Urinary bladder (tissue), 4 donors: ENCODE measurements around the gene CAPZB. TPM values are rescaled to one million over a fixed set of nuclear protein-coding genes. Genes with fewer than 3 reads are reported as not detected.

Experiments used
- DNase-seq: peaks from one replicate; pipeline ENCODE4 v3.0.0-alpha.2; 2015; ENCODE audit errors: extremely low spot score
- H3K27ac ChIP-seq: one replicate; pipeline ENCODE4 v1.5.1; 2013; ENCODE audit warnings: low read depth, mild to moderate bottlenecking, moderate library complexity
- H3K36me3 ChIP-seq: one replicate; pipeline ENCODE4 v1.6.1; 2013; ENCODE audit warnings: mild to moderate bottlenecking, moderate library complexity; ENCODE audit not compliant: insufficient read depth
- H3K4me1 ChIP-seq: one replicate; pipeline ENCODE4 v1.6.1; 2013; ENCODE audit warnings: mild to moderate bottlenecking, moderate library complexity; ENCODE audit not compliant: insufficient read depth
- H3K4me3 ChIP-seq: one replicate; pipeline ENCODE4 v1.5.1; 2013; ENCODE audit warnings: low read depth, low read length
- WGBS: extraction: QIAGEN DNeasy Blood & Tissue Kit; methylation state at CpG from one replicate; pipeline ENCODE4 v1.1.7; 2013; 5-methylcytosine and 5-hydroxymethylcytosine counted together
- polyA plus RNA-seq: library from polyadenylated mRNA; stranded (reverse); fragments of 200-250 nt; gene quantifications from one replicate; pipeline ENCODE4 v1.2.3, GENCODE V29; 2013
- total RNA-seq: library from RNA; depleted of rRNA; stranded (reverse); fragments of >200 nt; gene quantifications from one replicate; pipeline ENCODE4 v1.2.3, GENCODE V29; 2014
- donor health status: healthy with polysubstance abuse.
- donor health status: healthy.

Gene CAPZB
- total and polyA plus RNA-seq, 2 donors: 77.1 to 372 TPM

- 69% methylated on average over 7 of the region's 7 CpGs for WGBS
- no peak overlapping the region for H3K4me3 ChIP-seq
- no peaks in the 10 kb centered on the region for H3K36me3 ChIP-seq
- H3K27ac ChIP-seq: no peak overlapping the region
- no peak for DNase-seq
- no peaks in the 10 kb centered on the region for H3K4me1 ChIP-seq
Observed at GRCh38 chr1:19402031-19402813, 83.1 kb downstream of the CAPZB start.

GRCh38 chr1:19401535-19401889 lies 83.8 kb downstream of the CAPZB start:
- Histone ChIP-seq H3K4me1 (no peaks in the 10 kb centered on the region), H3K36me3 (no peaks in the 10 kb centered on the region), H3K27ac (peak overlapping the region; percentile 23), H3K4me3 (no peak overlapping the region)
- DNase-seq: no peak
- WGBS: 42% methylated on average over 3 of the region's 3 CpGs

GRCh38 chr1:19400875-19401534 lies 84.3 kb downstream of the CAPZB start:
- 56% methylated on average over 7 of the region's 7 CpGs for WGBS
- Histone ChIP-seq H3K4me3 (no peak overlapping the region), H3K4me1 (no peaks in the 10 kb centered on the region), H3K36me3 (no peaks in the 10 kb centered on the region), H3K27ac (no peak overlapping the region)
- no peak for DNase-seq

GRCh38 chr1:19400192-19400611 lies 85.1 kb downstream of the CAPZB start:
- no peak for DNase-seq
- whole genome bisulfite sequencing: 61% methylated on average over 11 of the region's 11 CpGs
- Histone ChIP-seq H3K4me1 (no peaks in the 10 kb centered on the region), H3K4me3 (no peak overlapping the region), H3K27ac (no peak overlapping the region), H3K36me3 (no peaks in the 10 kb centered on the region)

GRCh38 chr1:19398309-19398760 lies 87.0 kb downstream of the CAPZB start:
- WGBS: 50% methylated on average over 9 of the region's 9 CpGs
- H3K4me1 ChIP-seq: no peaks in the 10 kb centered on the region
- no peak for DNase-seq
- H3K36me3 ChIP-seq: no peaks in the 10 kb centered on the region
- H3K4me3 ChIP-seq: no peak overlapping the region
- peak overlapping the region; percentile 51 for H3K27ac ChIP-seq

GRCh38 chr1:19397217-19397945 lies 88.0 kb downstream of the CAPZB start:
- Histone ChIP-seq H3K36me3 (no peaks in the 10 kb centered on the region), H3K27ac (no peak overlapping the region), H3K4me1 (no peaks in the 10 kb centered on the region), H3K4me3 (no peak overlapping the region)
- no peak for DNase-seq
- 89% methylated on average over 13 of the region's 13 CpGs for WGBS

GRCh38 chr1:19396280-19396679 lies 89.1 kb downstream of the CAPZB start:
- H3K4me1 ChIP-seq: no peaks in the 10 kb centered on the region
- H3K36me3 ChIP-seq: no peaks in the 10 kb centered on the region
- no peak overlapping the region for H3K27ac ChIP-seq
- no peak overlapping the region for H3K4me3 ChIP-seq
- WGBS: 88% methylated on average over 13 of the region's 13 CpGs
- no peak for DNase-seq

GRCh38 chr1:19395678-19396192 lies 89.6 kb downstream of the CAPZB start:
- Histone ChIP-seq H3K27ac (no peak overlapping the region), H3K4me1 (no peaks in the 10 kb centered on the region), H3K4me3 (no peak overlapping the region)

GRCh38 chr1:19393046-19393445 lies 92.3 kb downstream of the CAPZB start:
- no peaks in the 10 kb centered on the region for H3K4me1 ChIP-seq
- no peak overlapping the region for H3K4me3 ChIP-seq
- H3K36me3 ChIP-seq: no peaks in the 10 kb centered on the region
- no peak overlapping the region for H3K27ac ChIP-seq
- WGBS: 85% methylated on average over 14 of the region's 14 CpGs
- DNase-seq: no peak

More at GRCh38 chr1:19395678-19396192, 89.6 kb downstream of the CAPZB start:
- no peaks in the 10 kb centered on the region for H3K36me3 ChIP-seq
- no peak for DNase-seq
- 78% methylated on average over 16 of the region's 16 CpGs for WGBS

GRCh38 chr1:19392221-19392620 lies 93.1 kb downstream of the CAPZB start:
- Histone ChIP-seq H3K27ac (no peak overlapping the region), H3K36me3 (no peaks in the 10 kb centered on the region), H3K4me3 (no peak overlapping the region), H3K4me1 (no peaks in the 10 kb centered on the region)
- WGBS: 86% methylated on average over 9 of the region's 9 CpGs
- no peak for DNase-seq

GRCh38 chr1:19391596-19391981 lies 93.8 kb downstream of the CAPZB start:
- Histone ChIP-seq H3K4me3 (no peak overlapping the region), H3K27ac (peak overlapping the region; percentile 86), H3K4me1 (no peaks in the 10 kb centered on the region), H3K36me3 (no peaks in the 10 kb centered on the region)
- DNase-seq: no peak
- 25% methylated on average over 10 of the region's 10 CpGs for WGBS

- Histone ChIP-seq H3K27ac (peak overlapping the region; percentile 73), H3K4me1 (no peaks in the 10 kb centered on the region), H3K4me3 (no peak overlapping the region), H3K36me3 (no peaks in the 10 kb centered on the region)
- peak; percentile 85 for DNase-seq
- 13% methylated on average over 17 of the region's 17 CpGs for WGBS
Observed at GRCh38 chr1:19390901-19391595, 94.3 kb downstream of the CAPZB start.

GRCh38 chr1:19390166-19390850 lies 95.0 kb downstream of the CAPZB start:
- Histone ChIP-seq H3K27ac (peak overlapping the region; percentile 73), H3K4me1 (no peaks in the 10 kb centered on the region), H3K4me3 (no peak overlapping the region), H3K36me3 (no peaks in the 10 kb centered on the region)
- no peak for DNase-seq
- WGBS: 34% methylated on average over 19 of the region's 19 CpGs
